H1 (cell line): ENCODE data around the gene ABHD16A. TPM values are rescaled to one million over a fixed set of nuclear protein-coding genes. Genes with fewer than 3 reads are reported as not detected.

Experiments
- CTCF ChIA-PET: fragments of 300-600 bp; sonication (Branson Sonifier 250); formaldehyde crosslinking; loops from one replicate; lab custom pipeline; 2021; ENCODE audit not compliant: partially characterized antibody; lab: Charles Lee
- POLR2A ChIA-PET: fragments of 300-600 bp; sonication (Branson Sonifier 250); formaldehyde crosslinking; loops from one replicate; lab custom pipeline; 2021; ENCODE audit warnings: inconsistent platforms; ENCODE audit not compliant: partially characterized antibody; lab: Charles Lee
- DNase-seq, 2 experiments: peaks; one replicate each; pipeline versions ENCODE4 v3.0.0 to v3.0.0-alpha.2; 2010 to 2022; ENCODE audit warnings: low spot score in 2 of 2, low read depth in 1 of 2, mixed read lengths in 1 of 2
- FAIRE-seq: peaks from 2 replicates; lab custom pipeline; 2011; peaks lifted over from hg19 to GRCh38; lab: Jason Lieb, UNC
- H2AFZ ChIP-seq: 2 replicates; pipeline ENCODE4 v1.8.1; 2012; ENCODE audit warnings: low read length, inconsistent platforms
- H2AK5ac ChIP-seq: 2 replicates; pipeline ENCODE4 v1.6.1; 2013; ENCODE audit warnings: low read depth, low read length
- H2BK120ac ChIP-seq: replicated peaks from 2 replicates; pipeline ENCODE3; 2013; ENCODE audit warnings: low read depth, low read length, inconsistent platforms
- H2BK12ac ChIP-seq: 2 replicates; pipeline ENCODE4 v1.6.1; 2013; ENCODE audit warnings: low read depth, low read length
- H2BK15ac ChIP-seq: 2 replicates; pipeline ENCODE4 v1.6.1; 2013; ENCODE audit warnings: low read length
- H2BK20ac ChIP-seq: 2 replicates; pipeline ENCODE4 v1.6.1; 2013; ENCODE audit warnings: low read length
- H2BK5ac ChIP-seq: 2 replicates; pipeline ENCODE4 v1.6.1; 2013; ENCODE audit warnings: low read depth, low read length
- H3K14ac ChIP-seq: 2 replicates; pipeline ENCODE4 v1.6.1; 2013; ENCODE audit warnings: inconsistent platforms; ENCODE audit not compliant: insufficient read length
- H3K18ac ChIP-seq: 2 replicates; pipeline ENCODE4 v1.6.1; 2013; ENCODE audit warnings: low read length; ENCODE audit errors: extremely low read depth
- H3K23ac ChIP-seq: 2 replicates; pipeline ENCODE4 v1.6.1; 2013; ENCODE audit warnings: inconsistent platforms; ENCODE audit not compliant: insufficient read length
- H3K23me2 ChIP-seq: 2 replicates; pipeline ENCODE4 v1.6.1; 2013; ENCODE audit warnings: low read depth, low read length
- H3K27ac ChIP-seq: 2 replicates; pipeline ENCODE4 v1.6.1; 2011; ENCODE audit warnings: low read depth, low read length, inconsistent platforms
- H3K27me3 ChIP-seq, 4 experiments: replicated peaks in 1 of 4; 1 replicate in 1 of 4; 2 replicates in 3 of 4; pipeline versions ENCODE4 v1.6.1 to v1.8.1; 2011 to 2013; ENCODE audit warnings: low read length in 3 of 4, mild to moderate bottlenecking in 3 of 4, inconsistent platforms in 2 of 4, mixed read lengths in 2 of 4, moderate library complexity in 1 of 4; ENCODE audit not compliant: control insufficient read depth in 3 of 4, insufficient read depth in 3 of 4; ENCODE audit errors: extremely low read depth in 1 of 4
- H3K36me3 ChIP-seq, 4 experiments: 2 replicates each; pipeline versions ENCODE4 v1.6.1 to v1.8.1; 2011 to 2013; ENCODE audit warnings: mild to moderate bottlenecking in 4 of 4, low read length in 3 of 4, moderate library complexity in 2 of 4, control low read depth in 1 of 4, inconsistent platforms in 1 of 4; ENCODE audit not compliant: insufficient read depth in 4 of 4, control insufficient read depth in 2 of 4
- H3K4ac ChIP-seq: replicated peaks from 2 replicates; pipeline ENCODE3; 2013; ENCODE audit warnings: low read length, low read depth, mixed read lengths, inconsistent platforms; ENCODE audit not compliant: insufficient read length
- H3K4me1 ChIP-seq, 4 experiments: replicated peaks in 1 of 4; 1 replicate in 1 of 4; 2 replicates in 3 of 4; pipeline versions ENCODE4 v1.6.1 to v1.8.1; 2011 to 2013; ENCODE audit warnings: low read length in 3 of 4, inconsistent platforms in 2 of 4, mixed read lengths in 1 of 4; ENCODE audit not compliant: insufficient read depth in 4 of 4, control insufficient read depth in 3 of 4
- H3K4me2 ChIP-seq, 2 experiments: 2 replicates each; pipeline versions ENCODE4 v1.6.1 to v1.8.1; 2011 to 2013; ENCODE audit warnings: low read depth in 2 of 2, low read length in 2 of 2, control low read depth in 1 of 2, inconsistent platforms in 1 of 2, mild to moderate bottlenecking in 1 of 2; ENCODE audit not compliant: insufficient read depth in 1 of 2
- H3K4me3 ChIP-seq, 4 experiments: fragments of 200-600, 300-600 bp in 1 of 4; sonication (generic), shearing (Covaris generic), sonication (Bioruptor Twin) in 1 of 4; 2 replicates each; pipeline versions ENCODE4 v1.5.1 to v1.8.1; 2011 to 2016; ENCODE audit warnings: low read length in 4 of 4, low read depth in 3 of 4, control low read depth in 2 of 4, inconsistent platforms in 2 of 4, mild to moderate bottlenecking in 2 of 4, mixed read lengths in 1 of 4, moderate library complexity in 1 of 4; ENCODE audit not compliant: insufficient read depth in 2 of 4; ENCODE audit errors: extremely low read depth in 1 of 4
- H3K56ac ChIP-seq: replicated peaks from 2 replicates; pipeline ENCODE3; 2013; ENCODE audit warnings: low read depth, mild to moderate bottlenecking, mixed read lengths, low read length, inconsistent platforms; ENCODE audit not compliant: insufficient read length
- H3K79me1 ChIP-seq: 2 replicates; pipeline ENCODE4 v1.6.1; 2013; ENCODE audit warnings: low read depth, low read length, control low read depth
- H3K79me2 ChIP-seq, 2 experiments: 2 replicates each; pipeline versions ENCODE4 v1.6.1 to v1.8.1; 2012 to 2013; ENCODE audit warnings: low read length in 2 of 2, mild to moderate bottlenecking in 2 of 2, inconsistent platforms in 1 of 2; ENCODE audit not compliant: insufficient read depth in 2 of 2, control insufficient read depth in 1 of 2
- H3K9ac ChIP-seq, 4 experiments: replicated peaks in 1 of 4; 1 replicate in 1 of 4; 2 replicates in 3 of 4; pipeline versions ENCODE4 v1.6.1 to v1.8.1; 2011 to 2013; ENCODE audit warnings: low read depth in 3 of 4, low read length in 3 of 4, control low read depth in 2 of 4, mild to moderate bottlenecking in 2 of 4, moderate library complexity in 2 of 4, inconsistent platforms in 1 of 4; ENCODE audit errors: extremely low read depth in 1 of 4
- H3K9me3 ChIP-seq, 2 experiments: 2 replicates each; pipeline versions ENCODE4 v1.6.1 to v1.8.1; 2012 to 2013; ENCODE audit warnings: mild to moderate bottlenecking in 2 of 2, moderate library complexity in 2 of 2, control low read depth in 1 of 2, inconsistent platforms in 1 of 2, low read depth in 1 of 2, low read length in 1 of 2, mixed read lengths in 1 of 2; ENCODE audit not compliant: insufficient read depth in 2 of 2
- H4K20me1 ChIP-seq, 2 experiments: replicated peaks in 1 of 2; 2 replicates each; pipeline versions ENCODE3 to v1.8.1; 2011 to 2013; ENCODE audit warnings: inconsistent platforms in 2 of 2, low read length in 2 of 2, mild to moderate bottlenecking in 1 of 2; ENCODE audit not compliant: insufficient read depth in 2 of 2, control insufficient read depth in 1 of 2
- H4K5ac ChIP-seq: 2 replicates; pipeline ENCODE4 v1.6.1; 2013; ENCODE audit warnings: low read length, low read depth, mixed read lengths, inconsistent platforms; ENCODE audit not compliant: insufficient read length
- H4K8ac ChIP-seq: 2 replicates; pipeline ENCODE4 v1.8.0; 2013; ENCODE audit warnings: mild to moderate bottlenecking, moderate library complexity, low read length, inconsistent platforms; ENCODE audit not compliant: insufficient read depth; ENCODE audit errors: extremely low read depth
- H4K91ac ChIP-seq: replicated peaks from 2 replicates; pipeline ENCODE3; 2013; ENCODE audit warnings: low read length, mixed read lengths, inconsistent platforms; ENCODE audit not compliant: insufficient read length
- ASH2L ChIP-seq: fragments of 200-600, 300-600 bp; sonication (generic); IDR thresholded peaks from one replicate; pipeline ENCODE4 v1.7.1; 2017; ENCODE audit warnings: low read length
- ATF3 ChIP-seq: IDR thresholded peaks from 2 replicates; pipeline ENCODE4 v1.6.1; 2011; ENCODE audit warnings: low read depth, mild to moderate bottlenecking, low read length; ENCODE audit not compliant: insufficient read depth
- CEBPB ChIP-seq: IDR thresholded peaks from 2 replicates; pipeline ENCODE4 v1.6.1; 2012; ENCODE audit warnings: low read depth, low read length
- PHF8 ChIP-seq: fragments of 200-600 bp; sonication (generic); conservative IDR thresholded peaks from 2 replicates; pipeline ENCODE4 v1.7.1; 2012; ENCODE audit warnings: low read depth, mild to moderate bottlenecking, inconsistent platforms, low read length, moderate library complexity
- SAP30 ChIP-seq: fragments of 300-600 bp; sonication (generic); IDR thresholded peaks from 2 replicates; pipeline ENCODE4 v1.7.1; 2012; ENCODE audit warnings: low read length, moderate library complexity, mild to moderate bottlenecking, inconsistent platforms; ENCODE audit not compliant: insufficient read depth, insufficient replicate concordance
- SIN3A ChIP-seq, 2 experiments: IDR thresholded peaks in 1 of 2; conservative IDR thresholded peaks in 1 of 2; 2 replicates each; pipeline ENCODE4 v1.6.1; 2011 to 2012; ENCODE audit warnings: low read length in 2 of 2, improper control_type of control experiment in 1 of 2, low read depth in 1 of 2, mild to moderate bottlenecking in 1 of 2
- SIX5 ChIP-seq: IDR thresholded peaks from 2 replicates; pipeline ENCODE4 v1.6.1; 2011; ENCODE audit warnings: mild to moderate bottlenecking, low read depth, low read length
- SP2 ChIP-seq: IDR thresholded peaks from 2 replicates; pipeline ENCODE4 v1.6.1; 2012; ENCODE audit warnings: mild to moderate bottlenecking, low read length, inconsistent platforms
- TCF12 ChIP-seq: IDR thresholded peaks from 2 replicates; pipeline ENCODE4 v1.6.1; 2011; ENCODE audit warnings: low read depth, mild to moderate bottlenecking, low read length
- YY1 ChIP-seq: IDR thresholded peaks from 2 replicates; pipeline ENCODE4 v1.6.1; 2011; ENCODE audit warnings: low read depth, mild to moderate bottlenecking, low read length
- WGBS, 2 experiments: shearing (Covaris generic) in 1 of 2; methylation state at CpG; one replicate each; pipeline versions ENCODE4 v1.1.6 to v1.1.7; 2013 to 2015; ENCODE audit warnings: low lambda C conversion rate in 2 of 2, mixed read lengths in 2 of 2, inconsistent platforms in 1 of 2, low coverage in 1 of 2, missing lambda C conversion rate in 1 of 2; ENCODE audit not compliant: insufficient replicate concordance in 2 of 2, insufficient coverage in 1 of 2, insufficient read length in 1 of 2; ENCODE audit errors: extremely low coverage in 1 of 2, missing lambda C conversion rate in 1 of 2; 5-methylcytosine and 5-hydroxymethylcytosine counted together
- polyA plus RNA-seq, 7 experiments: library from polyadenylated mRNA; depleted of rRNA in 3 of 7; stranded (reverse) in 5 of 7; unstranded in 2 of 7; fragments of >200 nt in 5 of 7; fragments of 200-250 nt in 2 of 7; gene quantifications; 1 replicate in 5 of 7; 2 replicates in 1 of 7; 4 replicates in 1 of 7; pipeline versions ENCODE4 v1.2.1 to v1.2.3, GENCODE V29; 2011 to 2013; ENCODE audit warnings: missing spikeins in 2 of 7, mixed read lengths in 2 of 7
- total RNA-seq: library from RNA; stranded (reverse); fragmentation: NEBNext Ultra II Directional; extraction: Animal tissue kit (Norgen Biotek cat#: 25700); gene quantifications from 2 replicates; pipeline ENCODE4 v1.2.1, GENCODE V29; 2021

Gene ABHD16A
- total and polyA plus RNA-seq, 2 of the 8 experiments (the other 6 are each of a cell fraction or from before 2014, with no cell fraction given): 32.9 to 40.2 TPM

- Histone ChIP-seq H2AK5ac (peak within 1 kb of the TSS; percentile 68), H2BK20ac (peak within 1 kb of the TSS; percentile 75; the same call in 1 of the 2 replicates), H3K4me3 (peak within 1 kb of the TSS; percentile 36 to 65 (median 47)), H3K14ac (peak within 1 kb of the TSS; percentile 2), H2BK5ac (peak within 1 kb of the TSS; percentile 98), H3K36me3 (peaks cover 0 to 12% (median 0%) of the 10 kb centered on the region in 4 experiments; a peak in 3 of 8 replicates), H4K91ac (peak within 1 kb of the TSS; percentile 75), H3K56ac (peak within 1 kb of the TSS; percentile 80), H4K5ac (peak within 1 kb of the TSS; percentile 77), H3K9ac (peak within 1 kb of the TSS; percentile 70 to 96 (median 92)), H3K79me2 (peaks cover 0 to 17% of the 10 kb centered on the region in 2 experiments; a peak in 2 of 4 replicates), H3K79me1 (no peaks in the 10 kb centered on the region), H2BK12ac (peak within 1 kb of the TSS; percentile 88), H4K8ac (peak within 1 kb of the TSS; percentile 98; the same call in 1 of the 2 replicates), H3K4ac (peak within 1 kb of the TSS; percentile 88), H3K23ac (no peak within 1 kb of the TSS), H3K27ac (peak within 1 kb of the TSS; percentile 92), H4K20me1 (no peaks in the 10 kb centered on the region), H3K23me2 (peaks cover 19% of the 10 kb centered on the region), H3K27me3 (no peaks in the 10 kb centered on the region), H3K4me1 (peaks cover 16 to 22% (median 21%) of the 10 kb centered on the region in 4 experiments), H3K4me2 (peak within 1 kb of the TSS; percentile 86 to 99), H2AFZ (no peak within 1 kb of the TSS), H2BK120ac (peak within 1 kb of the TSS; percentile 81), H3K9me3 (no peaks in the 10 kb centered on the region; a peak in 1 of 4 replicates), H2BK15ac (peak within 1 kb of the TSS; percentile 93), H3K18ac (peak within 1 kb of the TSS; percentile 98)
- 4% methylated on average over 56 of the region's 58 CpGs; no CpG with 5 or more reads in 1 of the 2 experiments for WGBS, 2 experiments
- ChIA-PET POLR2A (interaction anchor here (0.7 to 8.7 kb wide), 46 partner anchors 9 to 388 kb away, joined by 3 to 73 read pairs (median 8); partner anchors contain the start of genes ABHD16A, APOM, ATF6B and ATP6V1G2), CTCF (interaction anchor here (0.5 to 5.9 kb wide), 16 partner anchors 9 to 90 kb away, joined by 3 to 52 read pairs (median 5); partner anchors contain the start of genes ABHD16A, DDAH2, MPIG6B and VARS1)
- DNase-seq (peak; percentile 98 to 99), FAIRE-seq (no peak)
- TF ChIP-seq TCF12 (peak; percentile 82; the same call in 1 of the 2 replicates), SP2 (peak; percentile 48), YY1 (peak; percentile 90), ATF3 (no peak), SIN3A (conservative IDR thresholded peaks at IDR 0.05 in 1 of 2, IDR thresholded peaks at IDR 0.05 in 1 of 2; ENCODE audit: low read depth in 1 of 2, low read length in 2 of 2) (0 out of 4 replicates have a peak, but pooled peaks of 1 of the 2 experiments have one; percentile 42), SAP30 (no peak), CEBPB (no peak), PHF8 (peak; percentile 68; the same call in 1 of the 2 replicates), ASH2L (peak; percentile 63), SIX5 (no peak)
Measured at GRCh38 chr6:31739639-31740396, 36.7 kb upstream of the ABHD16A start, which contains the start of gene MSH5. TSS of gene MSH5 (plus strand) at chr6:31740005. CDS start at chr6:31740467, 462 bp downstream.
